Mesothelial cell of epicardium (in vitro differentiated cells): ENCODE measurements around the gene IL10RA. TPM values are rescaled to one million over a fixed set of nuclear protein-coding genes. Genes with fewer than 3 reads are reported as not detected.
"Not testable (repeated sequence)": the region's sequence is repeated elsewhere in the genome, so short reads cannot be mapped to it uniquely, and the experiment has no call there.

Experiments used
- DNase-seq, 2 experiments: peaks; one replicate each; pipeline ENCODE4 v3.0.0; 2021; ENCODE audit warnings: low spot score in 2 of 2; ENCODE audit not compliant: unreplicated experiment in 2 of 2
- H3K27ac Mint-ChIP-seq: 2 replicates; pipeline ENCODE4 v1.8.0; 2021; ENCODE audit warnings: mixed read lengths
- H3K27me3 Mint-ChIP-seq: 2 replicates; pipeline ENCODE4 v1.8.0; 2021; ENCODE audit warnings: low read depth, mixed read lengths
- H3K36me3 Mint-ChIP-seq: 2 replicates; pipeline ENCODE4 v1.8.0; 2021; ENCODE audit warnings: mixed read lengths
- H3K4me1 Mint-ChIP-seq: 2 replicates; pipeline ENCODE4 v1.8.0; 2021; ENCODE audit warnings: mixed read lengths
- H3K4me3 Mint-ChIP-seq: 2 replicates; pipeline ENCODE4 v1.8.0; 2021; ENCODE audit warnings: mild to moderate bottlenecking, moderate library complexity, mixed read lengths
- H3K9me3 Mint-ChIP-seq: 2 replicates; pipeline ENCODE4 v1.8.0; 2021; ENCODE audit warnings: mixed read lengths
- total RNA-seq: library from RNA; stranded (reverse); gene quantifications from 3 replicates; pipeline ENCODE4 v1.2.1, GENCODE V29; 2021
- TF ChIP-seq, protein P1 (sequence below): fragments of 200-600 bp; sonication (generic); IDR thresholded peaks from one replicate; pipeline ENCODE4 v1.5.0; 2021; ENCODE audit warnings: antibody characterized with exemption; ENCODE audit not compliant: unreplicated experiment

IL10RA gene
- total RNA-seq, 1 donor from 2014 or later: 0.78 TPM

DNA sequence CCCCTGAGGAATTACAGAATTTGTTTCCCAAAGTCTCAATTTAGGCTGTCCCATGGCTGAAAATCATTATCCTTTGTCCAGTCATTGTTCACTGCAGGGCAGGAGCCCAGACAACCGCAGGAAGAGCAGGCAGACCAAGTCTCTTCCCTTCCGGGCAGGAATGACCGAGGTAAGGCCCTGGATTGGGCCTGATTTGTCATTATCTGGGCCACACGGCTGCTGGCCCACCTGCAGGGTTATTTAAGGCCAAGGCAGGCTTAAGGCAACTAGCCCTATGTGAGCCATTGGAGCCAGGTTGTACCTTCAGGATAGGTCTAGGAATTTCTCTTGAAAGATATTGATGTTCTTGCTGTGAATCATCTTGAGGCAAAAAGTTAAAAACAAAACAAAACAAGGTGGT is 9.7 kb upstream of the IL10RA start:
- Mint-ChIP-seq H3K36me3 (no peaks in the 10 kb centered on the region), H3K4me1 (peaks cover 3% of the 10 kb centered on the region), H3K4me3 (no peak overlapping the region), H3K27ac (no peak overlapping the region), H3K9me3 (no peaks in the 10 kb centered on the region), H3K27me3 (peaks cover 43% of the 10 kb centered on the region)
- TF ChIP-seq, protein P1, sequence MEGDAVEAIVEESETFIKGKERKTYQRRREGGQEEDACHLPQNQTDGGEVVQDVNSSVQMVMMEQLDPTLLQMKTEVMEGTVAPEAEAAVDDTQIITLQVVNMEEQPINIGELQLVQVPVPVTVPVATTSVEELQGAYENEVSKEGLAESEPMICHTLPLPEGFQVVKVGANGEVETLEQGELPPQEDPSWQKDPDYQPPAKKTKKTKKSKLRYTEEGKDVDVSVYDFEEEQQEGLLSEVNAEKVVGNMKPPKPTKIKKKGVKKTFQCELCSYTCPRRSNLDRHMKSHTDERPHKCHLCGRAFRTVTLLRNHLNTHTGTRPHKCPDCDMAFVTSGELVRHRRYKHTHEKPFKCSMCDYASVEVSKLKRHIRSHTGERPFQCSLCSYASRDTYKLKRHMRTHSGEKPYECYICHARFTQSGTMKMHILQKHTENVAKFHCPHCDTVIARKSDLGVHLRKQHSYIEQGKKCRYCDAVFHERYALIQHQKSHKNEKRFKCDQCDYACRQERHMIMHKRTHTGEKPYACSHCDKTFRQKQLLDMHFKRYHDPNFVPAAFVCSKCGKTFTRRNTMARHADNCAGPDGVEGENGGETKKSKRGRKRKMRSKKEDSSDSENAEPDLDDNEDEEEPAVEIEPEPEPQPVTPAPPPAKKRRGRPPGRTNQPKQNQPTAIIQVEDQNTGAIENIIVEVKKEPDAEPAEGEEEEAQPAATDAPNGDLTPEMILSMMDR: no peak
- peak in 1 of 2 experiments; percentile 20 for DNase-seq

GRCh38 chr11:117977029-117977428 is 9.2 kb upstream of the IL10RA start:
- Mint-ChIP-seq H3K9me3 (no peaks in the 10 kb centered on the region), H3K27me3 (peaks cover 44% of the 10 kb centered on the region), H3K4me1 (peaks cover 3% of the 10 kb centered on the region), H3K27ac (no peak overlapping the region), H3K36me3 (no peaks in the 10 kb centered on the region), H3K4me3 (no peak overlapping the region)
- TF ChIP-seq, protein P1: no peak
- DNase-seq: no peak

- H3K27ac Mint-ChIP-seq, H3K36me3 Mint-ChIP-seq, H3K4me3 Mint-ChIP-seq, H3K4me1 Mint-ChIP-seq, H3K9me3 Mint-ChIP-seq: not testable (repeated sequence)
- peaks cover 42% of the 10 kb centered on the region for H3K27me3 Mint-ChIP-seq
- DNase-seq: peak in 1 of 2 experiments; percentile 9
These were observed 8.5 kb upstream of the IL10RA start for GRCh38 chr11:117977612-117978264.

DNA sequence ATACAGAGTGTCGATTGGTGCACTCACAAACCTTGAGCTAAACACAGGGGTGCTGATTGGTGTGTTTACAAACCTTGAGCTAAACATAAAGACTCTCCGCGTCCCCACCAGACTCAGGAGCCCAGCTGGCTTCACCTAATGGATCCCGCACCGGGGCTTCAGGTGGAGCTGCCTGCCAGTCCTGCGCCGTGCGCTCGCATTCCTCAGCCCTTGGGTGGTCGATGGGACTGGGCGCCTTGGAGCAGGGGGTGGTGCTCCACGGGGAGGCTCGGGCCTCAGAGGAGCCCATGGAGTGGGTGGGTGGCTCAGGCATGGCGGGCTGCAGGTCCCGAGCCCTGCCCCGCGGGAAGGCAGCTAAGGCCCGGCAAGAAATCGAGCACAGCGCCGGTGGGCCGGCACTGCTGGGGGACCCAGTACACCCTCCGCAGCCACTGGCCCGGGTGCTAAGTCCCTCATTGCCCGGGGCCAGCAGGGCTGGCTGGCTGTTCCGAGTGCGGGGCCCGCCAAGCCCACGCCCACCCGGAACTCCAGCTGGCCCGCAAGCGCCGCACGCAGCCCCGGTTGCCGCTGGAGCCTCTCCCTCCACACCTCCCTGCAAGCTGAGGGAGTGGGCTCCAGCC is 7.8 kb upstream of the IL10RA start:
- H3K4me1 Mint-ChIP-seq, H3K9me3 Mint-ChIP-seq, H3K36me3 Mint-ChIP-seq, H3K27ac Mint-ChIP-seq, H3K4me3 Mint-ChIP-seq: not testable (repeated sequence)
- peak in 1 of 2 experiments; percentile 21 for DNase-seq
- H3K27me3 Mint-ChIP-seq: peaks cover 42% of the 10 kb centered on the region

DNA sequence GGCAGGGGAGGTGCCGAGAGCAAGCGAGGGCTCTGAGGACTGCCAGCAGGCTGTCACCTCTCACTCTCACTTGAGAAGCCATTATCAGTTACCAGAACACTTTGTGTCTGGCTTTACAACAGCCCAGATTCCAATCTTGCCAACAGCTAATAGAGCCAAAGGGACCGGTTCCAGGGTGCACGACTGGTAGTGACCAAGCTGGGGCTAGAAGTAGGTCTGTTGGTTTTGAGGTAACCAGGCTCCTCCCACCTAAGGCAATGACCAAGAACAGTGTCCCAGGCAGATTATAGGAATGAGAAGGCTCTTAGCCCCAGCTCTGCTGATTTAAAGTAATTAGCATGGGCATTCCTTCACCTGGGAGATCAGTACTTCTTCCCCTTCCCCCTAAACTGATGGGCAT is 7.2 kb upstream of the IL10RA start:
- DNase-seq: no peak
- H3K9me3 Mint-ChIP-seq: no peaks in the 10 kb centered on the region
- H3K27me3 Mint-ChIP-seq: peaks cover 48% of the 10 kb centered on the region
- H3K4me1 Mint-ChIP-seq: no peaks in the 10 kb centered on the region
- no peak overlapping the region for H3K4me3 Mint-ChIP-seq
- TF ChIP-seq, protein P1: no peak
- H3K27ac Mint-ChIP-seq: no peak overlapping the region
- H3K36me3 Mint-ChIP-seq: no peaks in the 10 kb centered on the region

GRCh38 chr11:117979481-117980211 is 6.5 kb upstream of the IL10RA start:
- TF ChIP-seq, protein P1: no peak
- Mint-ChIP-seq H3K27me3 (peaks cover 54% of the 10 kb centered on the region), H3K4me1 (no peaks in the 10 kb centered on the region), H3K36me3 (no peaks in the 10 kb centered on the region), H3K27ac (no peak overlapping the region), H3K9me3 (no peaks in the 10 kb centered on the region), H3K4me3 (no peak overlapping the region)
- peak in 1 of 2 experiments; percentile 22 for DNase-seq
